Aorta (tissue), 5 donors: ENCODE results near the gene UNC13A. TPM values are rescaled to one million over a fixed set of nuclear protein-coding genes. Genes with fewer than 3 reads are reported as not detected.

Experiments
- ATAC-seq: fragments of 200-7000 bp; cut with Tn5 transposase; one replicate; pipeline ENCODE4 v1.9.1; 2022; ENCODE audit warnings: moderate library complexity; ENCODE audit not compliant: low FRiP score
- DNase-seq, 2 donors: peaks; one replicate each; pipeline ENCODE4 v3.0.0-alpha.2; 2020
- H3K27ac ChIP-seq, 2 donors: one replicate each; pipeline ENCODE4 v1.5.1; 2013; ENCODE audit warnings: low read length in 2 of 2, mild to moderate bottlenecking in 2 of 2, moderate library complexity in 2 of 2, control low read depth in 1 of 2, inconsistent platforms in 1 of 2, low read depth in 1 of 2
- H3K27me3 ChIP-seq, 2 donors: one replicate each; pipeline ENCODE4 v1.6.1; 2013; ENCODE audit warnings: control low read depth in 1 of 2, low read length in 1 of 2, mild to moderate bottlenecking in 1 of 2, moderate library complexity in 1 of 2; ENCODE audit not compliant: insufficient read depth in 2 of 2, control insufficient read depth in 1 of 2
- H3K36me3 ChIP-seq, 2 donors: one replicate each; pipeline ENCODE4 v1.6.1; 2013; ENCODE audit warnings: control low read depth in 1 of 2, low read length in 1 of 2, mild to moderate bottlenecking in 1 of 2; ENCODE audit not compliant: insufficient read depth in 2 of 2, control insufficient read depth in 1 of 2
- H3K4me1 ChIP-seq, 2 donors: one replicate each; pipeline ENCODE4 v1.6.1; 2013; ENCODE audit warnings: low read length in 2 of 2, control low read depth in 1 of 2, mild to moderate bottlenecking in 1 of 2, moderate library complexity in 1 of 2; ENCODE audit not compliant: insufficient read depth in 2 of 2, control insufficient read depth in 1 of 2
- H3K4me3 ChIP-seq, 2 donors: one replicate each; pipeline ENCODE4 v1.5.1; 2013; ENCODE audit warnings: low read length in 2 of 2, control low read depth in 1 of 2, mild to moderate bottlenecking in 1 of 2
- H3K9me3 ChIP-seq: one replicate; pipeline ENCODE4 v1.6.1; 2013; ENCODE audit warnings: mild to moderate bottlenecking, low read length; ENCODE audit not compliant: control insufficient read depth
- WGBS, 2 donors: extraction: QIAGEN DNeasy Blood & Tissue Kit; methylation state at CpG; one replicate each; pipeline ENCODE4 v1.1.7; 2013; 5-methylcytosine and 5-hydroxymethylcytosine counted together
- intact Hi-C, 2 donors: fragments of 100-400 bp; cut with DNase I; formaldehyde crosslinking; loops; one replicate each; pipeline versions ENCODE4 v1.14.2 to v1.15.0; 2022
- polyA plus RNA-seq, 2 donors: library from polyadenylated mRNA; stranded (reverse); fragments of 200-250 nt; gene quantifications; one replicate each; pipeline ENCODE4 v1.2.3, GENCODE V29; 2013
- total RNA-seq, 2 donors: library from RNA; stranded (reverse); fragmentation: NEBNext Ultra II Directional; extraction: Animal tissue kit (Norgen Biotek cat#: 25700); gene quantifications; one replicate each; pipeline ENCODE4 v1.2.1, GENCODE V29; 2021
- donor health status: healthy with polysubstance abuse.
- donor health status: Bipolar disorder and iron deficiency.
- donor health status: DM: no; HTN: no; CAD: no.
- donor health status: DM: no; HTN: no; CAD: no.
- donor health status: DM: yes; HTN: yes; CAD: no.

Gene UNC13A
- total and polyA plus RNA-seq, 4 donors: 0.38 to 2.8 (median 1.9) TPM

- no peak overlapping the region for H3K4me3 ChIP-seq
- peaks cover 6% of the 10 kb centered on the region for H3K9me3 ChIP-seq
- no peaks in the 10 kb centered on the region for H3K27me3 ChIP-seq
- no peak for DNase-seq
- no peak for ATAC-seq
- 92 to 100% methylated on average over 1 of the region's 1 CpG for WGBS, 2 donors
- intact Hi-C loops: no loop called here
- no peak overlapping the region for H3K27ac ChIP-seq
- no peaks in the 10 kb centered on the region for H3K4me1 ChIP-seq
- no peaks in the 10 kb centered on the region for H3K36me3 ChIP-seq
Observed at GRCh38 chr19:17620696-17621095, 67.5 kb downstream of the UNC13A start.

GRCh38 chr19:17618936-17619335 is 69.2 kb downstream of the UNC13A start:
- Histone ChIP-seq H3K27ac (no peak overlapping the region), H3K4me3 (no peak overlapping the region), H3K4me1 (no peaks in the 10 kb centered on the region), H3K9me3 (peaks cover 6% of the 10 kb centered on the region), H3K27me3 (no peaks in the 10 kb centered on the region), H3K36me3 (no peaks in the 10 kb centered on the region)
- no peak for DNase-seq
- ATAC-seq: no peak
- intact Hi-C loops: no loop called here
- WGBS, 2 donors: 18 to 28% methylated on average over 2 of the region's 2 CpGs

GRCh38 chr19:17618281-17618903 is 69.8 kb downstream of the UNC13A start:
- ATAC-seq (no peak), DNase-seq (no peak)
- no peak overlapping the region for H3K27ac ChIP-seq
- no peak overlapping the region for H3K4me3 ChIP-seq
- no peaks in the 10 kb centered on the region for H3K4me1 ChIP-seq
- 79 to 85% methylated on average over 7 of the region's 7 CpGs for WGBS, 2 donors
- no peaks in the 10 kb centered on the region for H3K36me3 ChIP-seq
- H3K27me3 ChIP-seq: no peaks in the 10 kb centered on the region
- H3K9me3 ChIP-seq: peaks cover 6% of the 10 kb centered on the region
- intact Hi-C loops: no loop called here

- no peak overlapping the region for H3K4me3 ChIP-seq
- no peaks in the 10 kb centered on the region for H3K4me1 ChIP-seq
- intact Hi-C loops: no loop called here
- no peak for DNase-seq
- no peaks in the 10 kb centered on the region for H3K36me3 ChIP-seq
- H3K27me3 ChIP-seq: no peaks in the 10 kb centered on the region
- ATAC-seq: no peak
- 89 to 92% methylated on average over 7 of the region's 7 CpGs for WGBS, 2 donors
- H3K27ac ChIP-seq: no peak overlapping the region
- peaks cover 6% of the 10 kb centered on the region for H3K9me3 ChIP-seq
Observed at GRCh38 chr19:17617807-17618192, 70.4 kb downstream of the UNC13A start.

- ATAC-seq (no peak), DNase-seq (no peak)
- Histone ChIP-seq H3K27me3 (no peaks in the 10 kb centered on the region), H3K27ac (no peak overlapping the region), H3K36me3 (no peaks in the 10 kb centered on the region), H3K4me3 (no peak overlapping the region), H3K4me1 (no peaks in the 10 kb centered on the region), H3K9me3 (peaks cover 6% of the 10 kb centered on the region)
- intact Hi-C loops: no loop called here
- 61 to 65% methylated on average over 28 of the region's 28 CpGs for WGBS, 2 donors
Observed at GRCh38 chr19:17616961-17617806, 71.0 kb downstream of the UNC13A start.

- no peaks in the 10 kb centered on the region for H3K4me1 ChIP-seq
- H3K36me3 ChIP-seq: no peaks in the 10 kb centered on the region
- WGBS, 2 donors: 5 to 17% methylated on average over 8 to 11 of the region's 11 CpGs
- H3K4me3 ChIP-seq: no peak overlapping the region
- ATAC-seq (no peak), DNase-seq (no peak)
- intact Hi-C loops: no loop called here
- no peaks in the 10 kb centered on the region for H3K27me3 ChIP-seq
- peaks cover 4% of the 10 kb centered on the region for H3K9me3 ChIP-seq
- H3K27ac ChIP-seq: no peak overlapping the region
Observed at GRCh38 chr19:17616686-17616960, 71.5 kb downstream of the UNC13A start.

- intact Hi-C loops: no loop called here
- Histone ChIP-seq H3K4me3 (no peak overlapping the region), H3K27ac (no peak overlapping the region), H3K27me3 (no peaks in the 10 kb centered on the region), H3K36me3 (no peaks in the 10 kb centered on the region), H3K9me3 (no peaks in the 10 kb centered on the region), H3K4me1 (no peaks in the 10 kb centered on the region)
- ATAC-seq (no peak), DNase-seq (no peak)
- 20 to 31% methylated on average over 27 of the region's 27 CpGs for WGBS, 2 donors
Observed at GRCh38 chr19:17615889-17616685, 72.1 kb downstream of the UNC13A start.

DNA sequence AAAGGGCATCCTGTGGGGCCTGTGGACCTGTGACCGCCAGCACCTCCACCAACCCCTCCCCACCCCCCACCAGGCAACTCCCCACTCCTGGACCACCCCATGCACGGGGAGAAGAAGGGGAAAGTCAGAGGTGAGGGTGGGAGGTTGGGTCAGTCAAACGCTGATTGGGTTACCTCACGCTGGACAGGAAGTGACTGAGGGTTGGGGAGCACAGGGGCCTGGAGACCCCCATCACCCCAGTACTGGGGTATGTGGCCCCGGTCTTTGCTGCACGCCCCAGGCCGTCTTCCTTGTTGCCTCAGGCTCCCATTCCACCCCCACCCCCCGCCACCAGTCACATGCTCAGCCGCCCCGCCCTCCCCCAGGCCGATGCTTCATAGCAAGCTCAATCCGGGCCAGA is 73.7 kb downstream of the UNC13A start:
- no peaks in the 10 kb centered on the region for H3K36me3 ChIP-seq
- intact Hi-C loops: no loop called here
- no peak for ATAC-seq
- H3K27me3 ChIP-seq: no peaks in the 10 kb centered on the region
- H3K9me3 ChIP-seq: no peaks in the 10 kb centered on the region
- no peak overlapping the region for H3K4me3 ChIP-seq
- H3K4me1 ChIP-seq: no peaks in the 10 kb centered on the region
- H3K27ac ChIP-seq: no peak overlapping the region
- DNase-seq: no peak
- WGBS, 2 donors: 76 to 81% methylated on average over 12 of the region's 12 CpGs
